Common myeloid progenitor, CD34-positive (primary cell): ENCODE data around the gene TMBIM1.

Experiments
- CTCF ChIA-PET: fragments of 350-600 bp; sonication (Branson Sonifier 250); formaldehyde crosslinking; loops from one replicate; lab custom pipeline; 2021; ENCODE audit warnings: antibody characterized with exemption; lab: Charles Lee
- POLR2A ChIA-PET: fragments of 350-600 bp; sonication (Branson Sonifier 250); formaldehyde crosslinking; loops from one replicate; lab custom pipeline; 2021; ENCODE audit warnings: antibody characterized with exemption; lab: Charles Lee
- DNase-seq, 3 donors: peaks; one replicate each; pipeline versions ENCODE4 v3.0.0 to v3.0.0-alpha.2; 2013
- H3K27ac ChIP-seq, 2 experiments: 1 replicate in 1 of 2; 2 replicates in 1 of 2; pipeline ENCODE4 v1.7.0; 2013; ENCODE audit warnings: inconsistent platforms in 2 of 2, low read length in 2 of 2, mild to moderate bottlenecking in 2 of 2, low read depth in 1 of 2, moderate library complexity in 1 of 2; ENCODE audit not compliant: severe bottlenecking in 2 of 2, insufficient read depth in 1 of 2, poor library complexity in 1 of 2
- H3K27me3 ChIP-seq, 5 experiments: replicated peaks in 2 of 5; 1 replicate in 3 of 5; 2 replicates in 2 of 5; pipeline versions ENCODE4 v1.6.1 to v1.7.0; 2013; ENCODE audit warnings: low read length in 4 of 5, mild to moderate bottlenecking in 2 of 5, moderate library complexity in 2 of 5, inconsistent platforms in 1 of 5; ENCODE audit not compliant: insufficient read depth in 5 of 5, control insufficient read depth in 4 of 5
- H3K36me3 ChIP-seq, 4 experiments: 1 replicate in 2 of 4; 2 replicates in 2 of 4; pipeline versions ENCODE4 v1.6.1 to v1.7.0; 2013; ENCODE audit warnings: low read length in 3 of 4, control low read depth in 1 of 4, mild to moderate bottlenecking in 1 of 4; ENCODE audit not compliant: control insufficient read depth in 4 of 4, insufficient read depth in 4 of 4
- H3K4me1 ChIP-seq, 4 experiments: 1 replicate in 3 of 4; 2 replicates in 1 of 4; pipeline versions ENCODE4 v1.6.1 to v1.7.1; 2013; ENCODE audit warnings: low read length in 3 of 4, mild to moderate bottlenecking in 3 of 4, control low read depth in 1 of 4, inconsistent platforms in 1 of 4, moderate library complexity in 1 of 4; ENCODE audit not compliant: control insufficient read depth in 4 of 4, insufficient read depth in 4 of 4; ENCODE audit errors: control extremely low read depth in 1 of 4
- H3K4me3 ChIP-seq, 7 experiments: 1 replicate in 4 of 7; 2 replicates in 3 of 7; pipeline versions ENCODE4 v1.5.1 to v1.7.0; 2013; ENCODE audit warnings: mild to moderate bottlenecking in 7 of 7, low read length in 6 of 7, moderate library complexity in 6 of 7, inconsistent platforms in 2 of 7, low read depth in 2 of 7, control low read depth in 1 of 7; ENCODE audit not compliant: insufficient read depth in 4 of 7, control insufficient read depth in 1 of 7; ENCODE audit errors: extremely low read depth in 1 of 7
- H3K9me3 ChIP-seq, 5 experiments: 1 replicate in 4 of 5; 2 replicates in 1 of 5; pipeline versions ENCODE4 v1.6.1 to v1.7.1; 2013; ENCODE audit warnings: low read length in 4 of 5, mild to moderate bottlenecking in 2 of 5, inconsistent platforms in 1 of 5, low read depth in 1 of 5, moderate library complexity in 1 of 5; ENCODE audit not compliant: control insufficient read depth in 4 of 5, insufficient read depth in 2 of 5; ENCODE audit errors: control extremely low read depth in 1 of 5
- WGBS: methylation state at CpG from one replicate; pipeline ENCODE4 v1.1.5; 2013; ENCODE audit not compliant: insufficient coverage; 5-methylcytosine and 5-hydroxymethylcytosine counted together

The TMBIM1 gene

GRCh38 chr2:218286570-218287459 lies 5.5 kb downstream of the TMBIM1 start:
- H3K27me3 ChIP-seq, result no peaks in the 10 kb centered on the region
- CTCF ChIA-PET, result interaction anchor here (0.6 to 20.2 kb wide), 14 partner anchors 9 to 179 kb away, joined by 3 to 383 read pairs (median 6); partner anchors contain the start of genes AAMP, CATIP, CTDSP1 and PNKD
- H3K4me3 ChIP-seq, result peak overlapping the region in 6 of 7 experiments; percentile 2 to 68 (median 53)
- WGBS, result 5% methylated on average over 10 of the region's 11 CpGs
- peak; percentile 88 to 94 (median 92) for DNase-seq
- POLR2A ChIA-PET, result interaction anchor here (0.6 to 3.3 kb wide), 10 partner anchors 9 to 181 kb away, joined by 3 to 29 read pairs (median 6); partner anchors contain the start of genes AAMP, CTDSP1 and PNKD
- peak overlapping the region; percentile 89 to 91 for H3K27ac ChIP-seq
- H3K9me3 ChIP-seq, result no peaks in the 10 kb centered on the region
- H3K36me3 ChIP-seq, result peaks cover 2 to 32% (median 10%) of the 10 kb centered on the region in 4 experiments
- peaks cover 26 to 77% (median 71%) of the 10 kb centered on the region in 4 experiments for H3K4me1 ChIP-seq

- H3K9me3 ChIP-seq, result no peaks in the 10 kb centered on the region
- WGBS, result 57% methylated on average over 5 of the region's 6 CpGs
- H3K36me3 ChIP-seq, result peaks cover 7 to 40% (median 17%) of the 10 kb centered on the region in 4 experiments
- POLR2A ChIA-PET, result interaction anchor here (2.5 to 3.3 kb wide), 3 partner anchors 10 to 111 kb away, joined by 17 to 29 read pairs (median 20); partner anchors contain the start of genes AAMP and PNKD
- peaks cover 25 to 65% (median 59%) of the 10 kb centered on the region in 4 experiments for H3K4me1 ChIP-seq
- H3K27ac ChIP-seq, result peak overlapping the region; percentile 62 to 91
- no peaks in the 10 kb centered on the region for H3K27me3 ChIP-seq
- H3K4me3 ChIP-seq, result peak overlapping the region in 5 of 7 experiments; percentile 44 to 68 (median 56)
- DNase-seq, result no peak
- CTCF ChIA-PET, result interaction anchor here (0.8 to 20.2 kb wide), 4 partner anchors 11 to 71 kb away, joined by 4 to 383 read pairs (median 16); partner anchors contain the start of genes AAMP, CATIP and PNKD
Measured at GRCh38 chr2:218285604-218286003, 6.7 kb downstream of the TMBIM1 start.

GRCh38 chr2:218284106-218284811 lies 8.0 kb downstream of the TMBIM1 start:
- H3K9me3 ChIP-seq, result no peaks in the 10 kb centered on the region
- WGBS, result 78% methylated on average over 6 of the region's 16 CpGs
- no peak overlapping the region for H3K4me3 ChIP-seq
- CTCF ChIA-PET, result interaction anchor here (0.6 to 20.2 kb wide), 4 partner anchors 9 to 494 kb away, joined by 3 to 383 read pairs (median 3); partner anchors contain the start of genes AAMP and PNKD
- POLR2A ChIA-PET, result interaction anchor here (0.7 to 3.2 kb wide), 4 partner anchors 9 to 922 kb away, joined by 3 to 17 read pairs (median 4); no protein-coding TSS in a partner anchor
- H3K4me1 ChIP-seq, result peaks cover 15 to 53% (median 47%) of the 10 kb centered on the region in 4 experiments
- peaks cover 13 to 54% (median 30%) of the 10 kb centered on the region in 4 experiments for H3K36me3 ChIP-seq
- peak in 2 of 3 donors; percentile 23 to 27 for DNase-seq
- no peaks in the 10 kb centered on the region for H3K27me3 ChIP-seq
- peak overlapping the region; percentile 62 to 91 for H3K27ac ChIP-seq

- whole genome bisulfite sequencing, result 93% methylated on average over 15 of the region's 17 CpGs
- Histone ChIP-seq H3K9me3 (no peaks in the 10 kb centered on the region), H3K27ac (peak overlapping the region in 1 of 2 experiments; percentile 50), H3K27me3 (no peaks in the 10 kb centered on the region), H3K4me1 (peaks cover 11 to 36% (median 30%) of the 10 kb centered on the region in 4 experiments), H3K36me3 (peaks cover 16 to 72% (median 46%) of the 10 kb centered on the region in 4 experiments), H3K4me3 (no peak overlapping the region)
- CTCF ChIA-PET, result interaction anchor here (1.0 to 20.2 kb wide), 2 partner anchors 7 to 74 kb away, joined by 3 to 383 read pairs; partner anchors contain the start of genes AAMP, CATIP and PNKD
- no peak for DNase-seq
- POLR2A ChIA-PET, result no interaction called here
Measured at GRCh38 chr2:218282173-218282991, 9.9 kb downstream of the TMBIM1 start.

- WGBS, result 63% methylated on average over 2 of the region's 3 CpGs
- peaks cover 10 to 27% (median 21%) of the 10 kb centered on the region in 4 experiments for H3K4me1 ChIP-seq
- DNase-seq, result no peak
- H3K4me3 ChIP-seq, result no peak overlapping the region
- H3K36me3 ChIP-seq, result peaks cover 18 to 82% (median 56%) of the 10 kb centered on the region in 4 experiments
- POLR2A ChIA-PET, result interaction anchor here (1.0 kb wide), 1 partner anchor 9 kb away, joined by 4 read pairs; no protein-coding TSS in a partner anchor
- no peaks in the 10 kb centered on the region for H3K9me3 ChIP-seq
- H3K27me3 ChIP-seq, result no peaks in the 10 kb centered on the region
- H3K27ac ChIP-seq, result no peak overlapping the region
- CTCF ChIA-PET, result interaction anchor here (20.2 kb wide), 1 partner anchor 7 kb away, joined by 383 read pairs; the partner anchor contains the start of genes AAMP and PNKD
Measured at GRCh38 chr2:218281449-218281848, 10.9 kb downstream of the TMBIM1 start.
